ENCODE results near the gene DIAPH3.

- no peak for TF ChIP-seq EP300 (IDR thresholded peaks at IDR 0.05)
- no peak for TF ChIP-seq CTCF (IDR thresholded peaks at IDR 0.05)
Observed at GRCh38 chr13:60111691-60112090, 52.0 kb downstream of the DIAPH3 start.
